HepG2 (cell line): ENCODE data around the gene GALNT16. TPM values are rescaled to one million over a fixed set of nuclear protein-coding genes. Genes with fewer than 3 reads are reported as not detected.

ENCODE experiments used
- ATAC-seq: fragments of 200-7000 bp; cut with Tn5 transposase; 3 replicates; pipeline ENCODE4 v1.9.1; 2020; ENCODE audit warnings: mild to moderate bottlenecking, moderate library complexity
- BruUV-seq: library from RNA; stranded (reverse); fragments of 400-500 nt; replicated peaks from 2 replicates; lab custom pipeline; 2021; lab: Mats Ljungman, UMichigan
- CTCF ChIA-PET: fragments of 300-600 bp; formaldehyde crosslinking; extraction: SDS; loops from one replicate; lab custom pipeline; 2021; ENCODE audit warnings: low total read pairs, inconsistent platforms, low intra/inter-chr PET ratio; lab: Yijun Ruan, JAX
- POLR2A ChIA-PET: fragments of 350-600 bp; sonication (Branson Sonifier 250); formaldehyde crosslinking; loops from one replicate; lab custom pipeline; 2020; ENCODE audit warnings: antibody characterized with exemption, inconsistent platforms; lab: Yijun Ruan, JAX
- DNase-seq: peaks from one replicate; pipeline ENCODE4 v3.0.0-alpha.2; 2015; ENCODE audit warnings: low spot score
- FAIRE-seq: peaks from 3 replicates; lab custom pipeline; 2011; peaks lifted over from hg19 to GRCh38; lab: Jason Lieb, UNC
- H2AFZ ChIP-seq: one replicate; pipeline ENCODE4 v1.6.1; 2011; ENCODE audit warnings: low read length, inconsistent platforms
- H3K27ac ChIP-seq: fragments of 300-600 bp; 3 replicates; pipeline ENCODE4 v1.8.0; 2011; ENCODE audit warnings: mixed run types, mild to moderate bottlenecking, mixed read lengths, low read length, inconsistent platforms; ENCODE audit not compliant: insufficient read depth; ENCODE audit errors: extremely low read length
- H3K27me3 ChIP-seq, 2 experiments: fragments of 200-600 bp in 1 of 2; 2 replicates in 1 of 2; 3 replicates in 1 of 2; pipeline versions ENCODE4 v1.6.0 to v1.8.0; 2011; ENCODE audit warnings: low read length in 2 of 2, mild to moderate bottlenecking in 2 of 2, moderate library complexity in 2 of 2, inconsistent platforms in 1 of 2; ENCODE audit not compliant: insufficient read depth in 2 of 2, control insufficient read depth in 1 of 2
- H3K36me3 ChIP-seq, 2 experiments: fragments of 200-600 bp in 1 of 2; replicated peaks in 1 of 2; 2 replicates in 1 of 2; 3 replicates in 1 of 2; pipeline versions ENCODE4 v1.5.1 to v1.8.0; 2011; ENCODE audit warnings: low read length in 2 of 2, inconsistent platforms in 1 of 2; ENCODE audit not compliant: insufficient read depth in 2 of 2, control insufficient read depth in 1 of 2
- H3K4me1 ChIP-seq: 2 replicates; pipeline ENCODE4 v1.5.1; 2012; ENCODE audit warnings: low read length, inconsistent platforms; ENCODE audit not compliant: insufficient read depth
- H3K4me2 ChIP-seq: 2 replicates; pipeline ENCODE4 v1.6.0; 2011; ENCODE audit warnings: low read depth, low read length, inconsistent platforms
- H3K4me3 ChIP-seq, 3 experiments: fragments of 200-600 bp in 1 of 3; sonication (generic), shearing (Covaris generic) in 1 of 3; replicated peaks in 1 of 3; 2 replicates each; pipeline ENCODE4 v1.5.1; 2011 to 2016; ENCODE audit warnings: low read length in 3 of 3, inconsistent platforms in 2 of 3, low read depth in 2 of 3, mild to moderate bottlenecking in 2 of 3, control low read depth in 1 of 3, mixed read lengths in 1 of 3; ENCODE audit not compliant: insufficient read depth in 1 of 3
- H3K79me2 ChIP-seq: one replicate; pipeline ENCODE4 v1.6.1; 2011; ENCODE audit warnings: low read length, inconsistent platforms; ENCODE audit not compliant: insufficient read depth
- H3K9ac ChIP-seq: 2 replicates; pipeline ENCODE4 v1.6.0; 2011; ENCODE audit warnings: mild to moderate bottlenecking, low read depth, low read length, inconsistent platforms; ENCODE audit not compliant: insufficient read depth
- H3K9me3 ChIP-seq: 2 replicates; pipeline ENCODE4 v1.5.1; 2012; ENCODE audit warnings: mild to moderate bottlenecking, low read length
- H4K20me1 ChIP-seq: 2 replicates; pipeline ENCODE4 v1.6.0; 2011; ENCODE audit warnings: inconsistent platforms, mild to moderate bottlenecking, low read length, moderate library complexity; ENCODE audit not compliant: insufficient read depth
- MEIS2 ChIP-seq: sonication (generic); formaldehyde crosslinking; IDR thresholded peaks from 2 replicates; pipeline ENCODE4 v1.9.0; 2021; ENCODE audit warnings: mild to moderate bottlenecking, missing genetic modification reagents
- ZNF432 ChIP-seq: sonication (generic); formaldehyde crosslinking; IDR thresholded peaks from 2 replicates; pipeline ENCODE4 v1.5.0; 2020; ENCODE audit warnings: missing genetic modification reagents, mild to moderate bottlenecking, borderline replicate concordance
- ZNF777 ChIP-seq: sonication (generic); formaldehyde crosslinking; IDR thresholded peaks from 2 replicates; pipeline ENCODE4 v1.4.0; 2020; ENCODE audit warnings: missing genetic modification reagents
- WGBS: methylation state at CpG from one replicate; pipeline ENCODE4 v1.1.6; 2017; ENCODE audit warnings: low lambda C conversion rate; 5-methylcytosine and 5-hydroxymethylcytosine counted together
- in situ Hi-C: cut with HindIII; loops from 2 replicates; pipeline ENCODE4 v1.10.0; 2017; ENCODE audit warnings: low pct_unique_long_range_greater_than_20kb; ENCODE audit not compliant: extremely low pct_ligation_motif_present
- intact Hi-C: fragments of 100-400 bp; cut with micrococcal nuclease; formaldehyde crosslinking; loops from one replicate; pipeline ENCODE4 v1.10.0; 2022; ENCODE audit not compliant: unreplicated experiment
- polyA plus RNA-seq, 8 experiments: library from polyadenylated mRNA; depleted of rRNA in 3 of 8; stranded (reverse) in 7 of 8; unstranded in 1 of 8; fragments of >200 nt; fragmentation: Illumina TruSeq in 4 of 8; extraction: Trizol in 4 of 8; gene quantifications; 2 replicates each; pipeline versions ENCODE4 v1.2.1 to v1.2.3, GENCODE V29; 2011 to 2016; ENCODE audit warnings: low read depth in 4 of 8, missing spikeins in 1 of 8, mixed read lengths in 1 of 8; ENCODE audit not compliant: insufficient read depth in 1 of 8
- total RNA-seq, 5 experiments: library from RNA; depleted of rRNA; stranded (reverse); fragments of >200 nt; fragmentation: Illumina TruSeq; extraction: Trizol; gene quantifications; 2 replicates each; pipeline ENCODE4 v1.2.3, GENCODE V29; 2016; ENCODE audit warnings: low read depth in 1 of 5
- TF ChIP-seq, protein P1 (sequence below): IDR thresholded peaks from 2 replicates; pipeline ENCODE4 v1.6.1; 2016; ENCODE audit warnings: missing compliant biosample characterization, missing genetic modification reagents, borderline replicate concordance

The GALNT16 gene
- total and polyA plus RNA-seq, 2 of the 13 experiments (the other 11 are each of a cell fraction or from before 2014, with no cell fraction given), result 0.54 to 0.82 TPM

DNA sequence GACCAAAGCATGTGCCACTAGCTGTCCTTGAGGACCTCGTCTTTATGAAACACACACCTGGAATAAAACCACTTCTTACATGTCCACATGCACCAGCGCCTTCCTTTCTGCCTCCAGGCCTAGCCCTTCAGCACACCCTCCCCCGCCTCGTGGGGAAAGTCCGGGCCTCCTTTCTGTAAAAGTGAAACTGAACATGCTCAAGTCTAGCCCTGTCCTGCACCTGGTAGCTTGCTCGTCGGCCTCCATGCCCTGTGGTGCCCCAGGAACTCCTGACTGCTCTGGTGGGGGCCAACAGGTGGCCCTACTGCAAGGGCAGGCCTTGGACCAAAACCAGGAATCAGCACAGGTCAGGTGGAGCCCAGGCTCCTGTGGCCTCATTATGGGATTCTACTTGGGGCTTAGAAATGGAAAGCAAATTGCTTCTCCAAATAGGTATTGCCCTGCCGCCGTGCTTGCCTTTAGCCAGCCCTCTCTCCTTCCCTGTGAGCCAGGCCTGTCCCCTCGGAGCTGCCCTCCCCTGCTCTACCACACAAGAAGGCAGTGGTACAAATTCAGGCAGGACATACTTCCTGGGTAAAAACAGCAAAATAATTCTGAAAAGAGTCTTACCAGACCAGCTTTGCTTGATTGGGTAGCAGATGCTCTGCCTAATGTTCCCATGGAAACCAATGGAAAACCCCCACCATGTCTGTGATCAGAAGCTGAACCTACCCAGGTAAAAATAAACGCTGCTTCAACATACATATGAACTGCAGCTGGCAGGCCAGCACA is 94.6 kb downstream of the GALNT16 start (continued):
- TF ChIP-seq, protein P1, sequence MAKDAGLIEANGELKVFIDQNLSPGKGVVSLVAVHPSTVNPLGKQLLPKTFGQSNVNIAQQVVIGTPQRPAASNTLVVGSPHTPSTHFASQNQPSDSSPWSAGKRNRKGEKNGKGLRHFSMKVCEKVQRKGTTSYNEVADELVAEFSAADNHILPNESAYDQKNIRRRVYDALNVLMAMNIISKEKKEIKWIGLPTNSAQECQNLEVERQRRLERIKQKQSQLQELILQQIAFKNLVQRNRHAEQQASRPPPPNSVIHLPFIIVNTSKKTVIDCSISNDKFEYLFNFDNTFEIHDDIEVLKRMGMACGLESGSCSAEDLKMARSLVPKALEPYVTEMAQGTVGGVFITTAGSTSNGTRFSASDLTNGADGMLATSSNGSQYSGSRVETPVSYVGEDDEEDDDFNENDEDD (CRISPR knock-in tag), result 0 out of 2 replicates have a peak, but pooled peaks have one; percentile 18

GRCh38 chr14:69355154-69355597 is 95.2 kb downstream of the GALNT16 start:
- peaks cover 30% of the 10 kb centered on the region for H3K4me1 ChIP-seq
- in situ Hi-C loops (no loop called here), intact Hi-C loops (no loop called here)
- H3K9ac ChIP-seq, result peak overlapping the region; percentile 49; the same call in 1 of the 2 replicates
- no peak overlapping the region for H2AFZ ChIP-seq
- H3K9me3 ChIP-seq, result no peaks in the 10 kb centered on the region
- no peak for FAIRE-seq
- peak overlapping the region; percentile 83 for H3K4me2 ChIP-seq
- H3K27me3 ChIP-seq, result peaks cover 1 to 22% of the 10 kb centered on the region in 2 experiments; a peak in 2 of 5 replicates
- peak; percentile 30 for ATAC-seq
- no peak for DNase-seq
- no peaks in the 10 kb centered on the region for H3K36me3 ChIP-seq
- no peak overlapping the region for H3K27ac ChIP-seq
- CTCF ChIA-PET, result no interaction called here
- H3K4me3 ChIP-seq, result no peak overlapping the region
- BruUV-seq, result no TSS peak
- POLR2A ChIA-PET, result no interaction called here
- TF ChIP-seq MEIS2 (CRISPR knock-in tag), result no peak
- no peak for TF ChIP-seq ZNF777 (CRISPR knock-in tag)
- no peak for TF ChIP-seq ZNF432 (CRISPR knock-in tag)
- H4K20me1 ChIP-seq, result no peaks in the 10 kb centered on the region
- 75% methylated on average over 5 of the region's 6 CpGs for WGBS
- no peaks in the 10 kb centered on the region for H3K79me2 ChIP-seq
